AG04449 (cell line): ENCODE results near the gene OAF.

Experiments
- CTCF ChIA-PET: fragments of 350-600 bp; formaldehyde crosslinking; extraction: SDS; loops from one replicate; lab custom pipeline; 2021; ENCODE audit warnings: antibody characterized with exemption; lab: Yijun Ruan, JAX
- POLR2A ChIA-PET: fragments of 400-600, 350-600 bp; formaldehyde crosslinking; extraction: SDS; loops from one replicate; lab custom pipeline; 2020; ENCODE audit warnings: antibody characterized with exemption, inconsistent platforms; lab: Yijun Ruan, JAX
- DNase-seq: peaks from one replicate; pipeline ENCODE4 v3.0.0-alpha.2; 2010; ENCODE audit warnings: low read depth, low spot score
- H3K4me3 ChIP-seq: 2 replicates; pipeline ENCODE4 v1.5.1; 2011; ENCODE audit warnings: low read depth, mild to moderate bottlenecking, control low read depth, low read length
- TF ChIP-seq, protein P1 (sequence below): IDR thresholded peaks from one replicate; pipeline ENCODE4 v1.5.1; 2011; ENCODE audit warnings: mild to moderate bottlenecking, moderate library complexity, low read length, control low read depth, inconsistent platforms; ENCODE audit not compliant: insufficient read depth; ENCODE audit errors: missing control alignments

Gene OAF

GRCh38 chr11:120219938-120220746, 9.3 kb downstream of the OAF start:
- CTCF ChIA-PET: interaction anchor here (1.6 to 45.4 kb wide), 4 partner anchors 10 to 79 kb away, joined by 6 to 1135 read pairs (median 115); no protein-coding TSS in a partner anchor
- TF ChIP-seq, protein P1, sequence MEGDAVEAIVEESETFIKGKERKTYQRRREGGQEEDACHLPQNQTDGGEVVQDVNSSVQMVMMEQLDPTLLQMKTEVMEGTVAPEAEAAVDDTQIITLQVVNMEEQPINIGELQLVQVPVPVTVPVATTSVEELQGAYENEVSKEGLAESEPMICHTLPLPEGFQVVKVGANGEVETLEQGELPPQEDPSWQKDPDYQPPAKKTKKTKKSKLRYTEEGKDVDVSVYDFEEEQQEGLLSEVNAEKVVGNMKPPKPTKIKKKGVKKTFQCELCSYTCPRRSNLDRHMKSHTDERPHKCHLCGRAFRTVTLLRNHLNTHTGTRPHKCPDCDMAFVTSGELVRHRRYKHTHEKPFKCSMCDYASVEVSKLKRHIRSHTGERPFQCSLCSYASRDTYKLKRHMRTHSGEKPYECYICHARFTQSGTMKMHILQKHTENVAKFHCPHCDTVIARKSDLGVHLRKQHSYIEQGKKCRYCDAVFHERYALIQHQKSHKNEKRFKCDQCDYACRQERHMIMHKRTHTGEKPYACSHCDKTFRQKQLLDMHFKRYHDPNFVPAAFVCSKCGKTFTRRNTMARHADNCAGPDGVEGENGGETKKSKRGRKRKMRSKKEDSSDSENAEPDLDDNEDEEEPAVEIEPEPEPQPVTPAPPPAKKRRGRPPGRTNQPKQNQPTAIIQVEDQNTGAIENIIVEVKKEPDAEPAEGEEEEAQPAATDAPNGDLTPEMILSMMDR: no peak
- DNase-seq: no peak
- no peak overlapping the region for H3K4me3 ChIP-seq
- POLR2A ChIA-PET: no interaction called here

DNA sequence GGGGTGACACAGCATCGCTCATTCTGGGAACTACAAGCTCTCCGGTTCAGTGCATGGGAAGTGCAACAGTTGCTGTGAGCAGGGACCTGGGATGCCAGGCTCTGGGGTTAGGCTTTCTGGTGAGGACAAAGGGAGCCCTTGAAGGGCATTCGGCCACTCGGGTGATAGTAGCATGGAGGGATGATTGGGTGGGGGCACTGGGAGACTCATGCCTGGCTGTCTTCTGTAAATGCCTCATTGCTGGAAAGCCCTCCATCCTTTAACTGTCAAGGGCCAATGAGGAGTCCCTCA, 9.9 kb downstream of the OAF start:
- H3K4me3 ChIP-seq: no peak overlapping the region
- DNase-seq: no peak
- TF ChIP-seq, protein P1: no peak
- ChIA-PET POLR2A (no interaction called here), CTCF (interaction anchor here (17.7 to 45.4 kb wide), 2 partner anchors 41 to 78 kb away, joined by 159 to 1135 read pairs; no protein-coding TSS in a partner anchor)

- TF ChIP-seq, protein P1: no peak
- POLR2A ChIA-PET: no interaction called here
- no peak for DNase-seq
- CTCF ChIA-PET: interaction anchor here (17.7 to 45.4 kb wide), 2 partner anchors 42 to 78 kb away, joined by 159 to 1135 read pairs; no protein-coding TSS in a partner anchor
- H3K4me3 ChIP-seq: no peak overlapping the region
Measured at GRCh38 chr11:120221115-120221752, 10.4 kb downstream of the OAF start.

DNA sequence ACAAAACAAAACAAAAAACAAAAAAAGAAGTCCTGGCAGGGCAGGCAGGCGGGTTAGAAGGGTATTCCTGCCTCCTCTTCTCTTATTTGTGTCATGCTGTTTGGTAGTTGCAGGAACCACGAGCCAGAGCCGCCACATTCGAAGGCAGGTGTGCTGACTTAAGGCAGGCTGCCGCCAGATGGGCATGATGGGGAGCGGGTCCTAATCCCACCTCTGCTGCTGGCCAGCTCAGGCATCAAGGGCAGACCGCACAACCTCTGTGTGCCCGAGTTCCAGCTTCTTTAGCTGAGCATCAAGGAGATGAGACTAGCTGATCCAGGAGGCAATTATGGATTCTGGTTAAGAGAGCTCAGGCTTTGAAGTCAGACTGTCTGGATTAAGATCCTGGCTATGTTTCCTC, 12.1 kb downstream of the OAF start:
- ChIA-PET CTCF (interaction anchor here (0.7 to 45.4 kb wide), 11 partner anchors 9 to 95 kb away, joined by 3 to 1135 read pairs (median 4); no protein-coding TSS in a partner anchor), POLR2A (interaction anchor here (1.1 kb wide), 1 partner anchor 42 kb away, joined by 3 read pairs; no protein-coding TSS in a partner anchor)
- TF ChIP-seq, protein P1: no peak
- DNase-seq: no peak
- H3K4me3 ChIP-seq: no peak overlapping the region

GRCh38 chr11:120223793-120224192, 13.0 kb downstream of the OAF start:
- H3K4me3 ChIP-seq: no peak overlapping the region
- CTCF ChIA-PET: interaction anchor here (0.8 to 45.4 kb wide), 9 partner anchors 9 to 115 kb away, joined by 3 to 1135 read pairs (median 9); no protein-coding TSS in a partner anchor

More at GRCh38 chr11:120223793-120224192, 13.0 kb downstream of the OAF start:
- DNase-seq: no peak
- TF ChIP-seq, protein P1: no peak
- POLR2A ChIA-PET: no interaction called here
